Stimulated activated CD8-positive, alpha-beta memory T cell treated with anti-CD3 and anti-CD28 coated beads, Interleukin-15, amount 100 ng/mL, for 24 hours (primary cell): Measurements from ENCODE around the gene CATSPERB.
"Not testable (repeated sequence)": the region's sequence is repeated elsewhere in the genome, so short reads cannot be mapped to it uniquely, and the experiment has no call there.

Experiments used
- DNase-seq: peaks from one replicate; pipeline ENCODE4 v3.0.0-alpha.2; 2020; ENCODE audit warnings: low read depth

CATSPERB gene

DNA sequence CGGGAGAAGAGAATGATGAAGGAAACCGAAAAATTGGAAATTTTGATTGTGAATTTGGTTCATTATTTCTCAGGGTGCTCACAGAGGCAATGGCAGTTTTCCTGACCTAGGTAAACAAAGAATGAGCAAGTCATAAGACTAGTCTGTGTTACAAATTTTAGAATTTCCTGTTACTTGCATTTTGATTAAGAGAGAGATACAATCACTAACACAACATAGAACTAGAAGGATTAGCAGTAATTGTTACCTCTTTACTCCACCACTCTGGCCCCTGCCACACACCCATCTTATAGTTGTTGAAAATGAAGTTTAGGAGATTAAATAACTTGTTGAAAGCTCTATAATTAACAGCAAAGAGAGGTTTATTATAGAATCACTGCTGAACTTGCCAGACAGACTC lies 62.0 kb downstream of the CATSPERB start:
- no peak for DNase-seq

DNA sequence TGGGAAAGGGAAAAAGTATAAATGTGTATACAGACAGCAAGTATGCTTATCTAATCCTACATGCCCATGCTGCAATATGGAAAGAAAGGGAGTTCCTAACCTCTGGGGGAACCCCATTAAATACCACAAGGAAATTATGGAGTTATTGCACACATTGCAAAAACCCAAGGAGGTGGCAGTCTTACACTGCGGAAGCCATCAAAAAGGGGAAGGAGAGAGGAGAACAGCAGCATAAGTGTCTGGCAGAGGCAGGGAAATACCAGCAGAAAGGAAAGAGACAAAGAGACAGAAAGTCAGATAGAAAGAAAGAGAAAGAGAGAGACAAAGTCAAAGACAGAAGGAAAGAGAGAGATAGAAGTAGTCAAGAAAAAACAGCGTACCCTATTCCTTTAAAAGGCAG lies 64.8 kb downstream of the CATSPERB start:
- DNase-seq = not testable (repeated sequence)

DNA sequence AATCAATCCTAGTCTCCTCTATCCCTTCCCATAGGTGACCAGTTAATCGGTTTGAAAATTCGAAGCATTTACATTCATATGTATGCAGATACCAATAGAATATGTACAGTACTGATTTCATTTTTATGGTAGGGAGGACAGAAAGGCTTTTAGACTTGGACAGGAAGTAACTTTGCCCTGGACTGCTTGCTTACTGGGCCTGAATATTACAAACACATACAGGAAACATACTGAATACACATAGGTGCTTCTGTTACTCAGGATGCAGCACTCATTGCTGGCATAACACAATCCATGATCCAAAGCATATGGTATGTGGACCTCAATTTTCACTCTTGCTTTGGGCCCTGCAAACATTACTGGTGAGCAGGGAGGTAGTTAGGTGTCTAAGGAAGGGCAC lies 71.1 kb downstream of the CATSPERB start:
- DNase-seq = no peak

DNA sequence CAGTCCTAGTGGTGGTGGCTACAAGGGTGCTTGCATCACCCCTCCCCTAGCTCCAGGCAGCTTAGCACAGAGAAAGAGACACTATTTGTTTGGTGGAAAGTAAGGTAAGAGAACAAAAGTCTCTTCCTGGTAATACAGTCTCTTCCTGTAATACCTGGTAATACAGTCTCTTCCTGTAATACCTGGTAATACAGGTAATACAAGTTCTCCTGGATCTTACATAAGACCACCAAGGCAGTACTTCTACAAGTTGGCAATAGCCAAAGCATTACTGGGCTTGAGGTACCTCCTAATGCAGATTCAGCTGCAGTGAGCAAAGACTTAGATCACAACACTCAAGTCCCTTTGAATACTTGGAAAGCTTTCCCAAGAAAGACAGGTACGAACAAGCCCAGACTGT lies 77.0 kb downstream of the CATSPERB start:
- DNase-seq = no peak

DNA sequence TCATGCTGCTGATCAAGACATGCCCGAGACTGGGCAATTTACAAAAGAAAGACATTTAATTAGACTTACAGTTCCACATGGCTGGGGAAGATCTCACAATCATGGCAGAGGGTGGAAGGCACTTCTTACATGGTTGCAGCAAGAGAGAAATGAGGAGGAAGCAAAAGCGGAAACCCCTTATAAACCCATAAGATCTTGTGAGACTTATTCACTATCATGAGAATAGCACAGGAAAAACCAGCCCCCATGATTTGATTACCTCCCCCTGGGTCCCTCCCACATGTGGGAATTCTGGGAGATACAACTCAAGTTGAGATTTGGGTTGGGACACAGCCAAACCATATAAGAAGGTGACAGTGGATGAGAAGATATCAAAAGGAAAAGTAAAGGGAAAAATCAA lies 78.4 kb downstream of the CATSPERB start:
- no peak for DNase-seq

DNA sequence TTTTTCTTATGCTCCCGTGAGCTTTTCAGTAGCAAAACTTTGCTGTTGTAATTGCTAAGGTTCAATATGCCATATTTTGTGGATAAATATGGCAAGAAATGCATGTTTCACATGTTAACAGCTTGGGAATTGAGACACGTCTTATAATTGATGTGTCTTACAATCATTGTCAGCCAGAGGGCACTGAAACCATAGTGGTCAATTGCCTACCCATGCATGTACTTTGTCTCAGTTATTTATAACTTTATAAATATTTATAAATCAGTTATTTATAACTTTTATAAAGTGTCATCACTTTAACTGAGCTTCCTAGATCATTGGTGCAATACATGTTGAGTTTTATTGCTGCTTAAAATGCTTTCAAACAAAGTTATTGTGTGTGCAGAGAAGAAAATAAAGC lies 82.0 kb downstream of the CATSPERB start:
- DNase-seq = no peak

DNA sequence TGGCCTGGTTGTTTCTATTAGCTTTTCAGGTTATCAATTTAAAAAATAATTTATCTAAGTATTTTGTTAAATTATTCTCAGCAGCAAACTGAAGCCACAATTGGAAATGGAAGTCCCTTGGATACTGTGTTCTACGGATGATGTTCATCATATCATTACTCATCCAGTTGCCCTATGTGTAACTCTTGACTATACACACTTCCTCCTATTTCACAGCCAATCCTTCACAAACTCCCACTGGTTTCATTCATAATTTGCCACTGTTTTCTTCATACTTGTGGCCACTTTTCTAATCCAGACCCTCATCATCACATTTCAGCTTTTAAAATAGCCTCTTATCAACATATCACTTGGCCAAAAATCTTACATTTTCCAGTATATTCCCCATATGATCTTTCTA lies 84.0 kb downstream of the CATSPERB start:
- DNase-seq = no peak

DNA sequence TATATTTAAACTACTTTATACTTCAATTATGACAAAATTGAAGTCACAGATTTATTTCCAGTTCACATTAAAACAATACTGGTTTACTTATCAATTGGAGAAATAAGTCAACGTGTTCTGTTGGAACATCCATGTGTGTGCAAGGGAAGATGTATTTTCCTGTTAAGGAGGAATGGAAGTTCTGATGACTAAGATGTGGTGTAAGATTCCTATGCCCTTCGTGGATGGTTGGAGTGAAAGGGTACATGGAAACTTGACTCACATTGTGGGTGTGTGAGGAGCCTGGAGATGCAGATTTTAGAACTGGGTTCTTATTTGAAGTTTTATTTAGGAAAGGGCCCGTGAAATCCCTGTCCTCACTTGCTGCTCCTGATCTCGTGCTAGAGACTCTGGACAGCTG lies 95.3 kb downstream of the CATSPERB start:
- no peak for DNase-seq

DNA sequence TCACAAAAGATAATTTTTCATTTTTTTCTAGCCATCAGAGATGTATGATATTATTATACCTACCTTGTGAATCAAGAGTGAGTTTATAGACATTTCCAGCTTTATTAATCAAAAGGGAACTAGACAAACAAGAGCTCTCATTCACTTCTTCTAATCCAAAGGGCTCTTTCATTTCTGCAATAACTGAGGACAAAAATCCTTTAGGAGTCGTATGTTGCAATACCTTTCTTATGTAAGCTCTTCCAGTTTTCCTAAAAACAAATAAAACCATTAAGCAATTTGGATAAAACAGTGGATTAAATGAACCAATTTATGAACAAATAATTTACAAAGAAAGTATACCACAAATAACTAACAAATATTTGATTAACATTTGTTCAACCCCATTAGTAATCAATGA lies 107.1 kb downstream of the CATSPERB start:
- DNase-seq = no peak

DNA sequence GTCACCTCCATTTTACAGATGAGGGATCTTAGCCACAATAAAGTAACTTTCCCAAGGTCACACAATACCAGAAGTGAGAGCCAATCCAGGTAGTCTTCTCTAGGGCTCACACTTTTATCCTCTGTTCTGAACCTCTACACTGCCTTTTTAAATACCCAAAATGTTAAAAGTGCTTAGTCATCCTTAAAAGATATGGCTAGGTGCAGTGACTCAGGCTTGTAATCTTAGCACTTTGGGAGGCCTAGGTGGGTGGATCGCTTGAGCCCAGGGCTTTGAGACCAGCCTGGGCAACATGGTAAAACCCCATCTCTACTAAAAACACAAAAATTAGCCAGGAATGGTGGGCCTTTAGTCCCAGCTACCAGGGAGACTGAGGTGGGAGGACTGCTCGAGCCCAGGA lies 117.7 kb downstream of the CATSPERB start:
- DNase-seq = no peak

DNA sequence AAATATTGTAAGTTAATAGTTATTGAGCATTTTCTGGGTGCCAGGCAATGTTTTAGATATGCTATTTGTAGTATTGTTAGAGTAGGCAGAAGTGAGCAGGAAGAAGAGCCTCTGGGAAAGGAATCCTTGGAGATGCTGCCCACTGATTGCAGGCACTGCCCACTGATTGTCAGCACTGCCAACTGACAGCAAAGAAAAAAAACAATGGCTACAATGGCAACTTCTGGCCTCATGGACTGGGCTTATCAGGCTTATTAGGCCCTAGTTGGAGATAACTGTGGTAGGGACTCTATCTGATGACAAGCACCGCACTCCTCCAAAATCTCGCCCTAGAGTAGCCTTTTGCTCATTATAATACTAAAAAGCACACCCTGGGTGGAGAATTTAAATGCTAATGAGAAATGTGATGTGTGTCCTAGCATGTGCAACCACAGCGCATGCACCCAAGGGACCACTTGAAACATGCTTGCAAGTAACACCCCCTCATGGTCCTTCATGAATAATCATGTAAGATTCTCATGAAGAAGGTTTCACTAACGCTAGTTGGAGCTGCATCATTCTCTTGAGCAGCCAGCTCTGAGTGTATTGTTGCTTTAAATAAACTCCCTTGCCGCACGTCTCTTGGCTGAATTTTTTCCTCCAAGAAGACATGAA lies 118.3 kb downstream of the CATSPERB start:
- no peak for DNase-seq

DNA sequence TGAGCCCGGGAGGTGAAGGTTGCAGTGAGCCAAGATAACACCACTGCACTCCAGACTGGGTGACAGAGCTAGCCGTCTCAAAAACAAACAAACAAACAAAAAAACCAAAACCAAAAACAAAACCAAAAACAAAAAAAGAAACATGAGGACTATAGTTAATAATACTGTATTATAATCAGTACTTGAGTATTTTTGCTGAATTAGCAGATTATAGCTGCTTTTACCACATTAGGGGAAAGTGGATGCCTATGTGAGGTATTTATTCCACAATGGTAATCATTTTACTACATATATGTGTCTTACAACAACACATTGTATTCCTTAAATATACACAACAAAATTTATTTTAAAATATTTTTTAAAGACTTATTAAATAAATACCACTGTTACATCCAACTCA lies 120.4 kb downstream of the CATSPERB start:
- DNase-seq = no peak

DNA sequence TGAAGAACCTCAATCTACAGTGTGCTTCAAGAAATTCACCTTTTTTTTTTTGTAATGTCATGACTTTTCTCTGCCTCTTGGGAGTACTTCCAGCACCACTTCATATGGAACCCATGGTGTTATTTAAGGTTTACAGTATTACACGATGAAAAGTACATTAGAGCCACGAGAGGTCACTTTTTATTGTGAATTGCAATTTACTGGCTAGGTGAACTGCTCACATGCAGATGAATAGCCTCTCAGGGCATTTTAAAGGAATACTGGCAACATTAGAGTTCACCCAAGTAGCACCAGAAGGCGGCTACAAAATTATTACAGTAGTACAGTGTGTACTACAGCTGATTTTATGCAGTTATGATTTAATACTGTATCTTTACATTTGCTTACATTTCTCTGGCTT lies 122.7 kb downstream of the CATSPERB start:
- DNase-seq = no peak

DNA sequence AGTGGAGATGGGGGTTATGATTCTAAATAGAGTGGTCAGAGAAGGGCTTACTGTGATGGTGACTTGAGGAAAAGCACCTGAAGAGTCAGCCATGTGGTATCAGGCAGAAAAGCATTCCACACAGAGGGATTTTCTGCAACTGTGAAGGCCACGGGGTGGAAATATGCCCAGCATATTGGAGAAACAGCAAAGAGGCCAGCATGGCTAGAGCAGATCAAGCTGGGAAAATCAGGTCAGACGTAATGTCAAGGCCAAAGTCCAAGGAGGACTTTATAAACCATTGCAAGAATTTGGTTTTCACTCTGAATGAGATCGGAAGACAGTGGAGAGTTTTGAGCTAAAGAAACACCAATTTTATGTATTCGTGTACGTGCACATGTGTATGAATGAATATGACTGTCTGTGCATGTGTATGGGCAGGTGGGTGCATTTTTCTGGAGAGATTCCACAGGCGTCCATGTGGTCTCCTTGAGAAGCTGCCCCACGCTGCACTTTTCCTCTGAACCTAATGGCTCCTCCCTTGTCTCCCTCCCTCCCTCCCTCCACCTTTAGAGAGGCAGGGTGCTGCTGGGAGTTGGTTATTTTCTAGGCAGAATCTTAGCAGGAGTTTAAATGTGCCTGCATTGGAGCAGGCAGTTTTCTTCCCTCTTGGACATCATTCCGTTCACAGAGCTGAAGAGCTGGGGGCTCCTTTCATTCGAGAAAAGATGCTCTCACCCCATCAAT lies 124.4 kb downstream of the CATSPERB start:
- no peak for DNase-seq

DNA sequence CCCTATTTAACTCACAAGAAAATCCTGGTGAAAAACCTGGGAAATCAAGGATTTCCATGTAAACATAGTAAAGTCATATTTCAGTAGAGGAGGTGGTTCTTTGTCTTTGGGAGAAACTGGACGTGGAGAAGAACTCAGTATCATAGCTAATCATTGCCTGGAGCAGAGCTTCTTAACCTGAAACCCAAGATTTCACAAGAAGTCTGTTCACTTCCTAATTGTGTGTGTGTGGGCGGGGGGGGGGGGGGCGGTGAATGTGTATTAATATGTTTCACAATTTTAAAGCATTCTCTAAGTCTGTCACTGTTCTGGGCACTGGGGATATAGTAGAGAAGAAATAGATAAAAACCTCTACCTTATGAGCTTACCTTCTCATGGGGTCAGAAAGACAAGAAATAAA lies 125.0 kb downstream of the CATSPERB start:
- DNase-seq = no peak

DNA sequence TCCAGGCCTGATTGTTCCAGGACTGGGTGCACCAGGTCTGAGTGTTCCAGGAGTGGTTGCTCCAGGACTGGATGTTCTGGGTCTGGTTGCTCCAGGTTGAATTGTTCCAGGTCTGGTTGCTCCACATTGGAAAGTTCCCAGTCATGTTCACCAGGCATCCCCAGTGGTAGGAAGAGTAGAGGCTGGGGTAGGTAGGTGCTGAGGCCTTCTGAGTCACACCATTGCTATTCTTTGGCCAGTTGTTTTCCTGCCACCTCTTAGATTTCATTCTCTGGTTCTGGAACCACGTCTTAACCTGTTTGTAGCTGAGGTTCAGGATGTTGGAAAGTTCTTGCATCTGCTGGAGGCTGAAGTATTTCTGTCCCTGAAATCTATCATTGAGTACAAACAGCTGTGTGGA lies 127.3 kb downstream of the CATSPERB start:
- DNase-seq = not testable (repeated sequence)

DNA sequence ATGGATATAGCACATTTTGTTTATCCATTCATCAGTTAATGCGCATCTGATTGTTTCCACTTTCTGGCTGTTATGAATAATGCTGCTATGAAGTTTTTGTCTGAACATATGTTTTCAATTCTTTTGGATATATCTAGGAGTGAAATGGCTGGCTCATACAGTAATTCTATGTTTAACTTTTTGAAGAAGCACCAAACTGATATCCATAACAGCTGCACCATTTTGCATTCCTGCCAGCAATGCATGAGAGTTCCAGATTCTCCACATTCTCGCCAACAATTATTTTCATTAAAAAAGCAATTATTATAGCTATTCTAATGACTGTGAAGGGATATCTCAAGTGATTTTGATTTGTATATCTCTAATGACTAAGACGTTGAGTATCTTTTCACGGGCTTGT lies 131.9 kb downstream of the CATSPERB start:
- DNase-seq = no peak

DNA sequence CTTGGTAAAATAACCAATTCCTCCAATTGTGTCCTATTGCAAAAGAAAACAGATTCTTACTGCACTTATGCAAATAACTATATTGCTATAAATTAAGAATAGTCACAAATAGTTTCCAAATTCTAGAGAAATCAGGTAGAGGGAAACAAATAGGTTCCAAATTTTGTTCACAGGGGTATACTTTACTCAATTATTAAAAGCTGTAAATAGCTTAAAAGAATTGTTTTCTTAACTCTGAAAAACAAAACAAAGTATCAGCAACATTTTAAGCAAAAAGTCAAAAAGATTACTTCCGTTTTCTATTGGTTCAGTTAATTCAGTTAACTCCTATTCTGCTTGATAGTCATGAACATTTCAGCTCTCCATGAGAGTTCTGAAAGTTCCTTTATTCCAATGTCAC lies 136.2 kb downstream of the CATSPERB start:
- DNase-seq = no peak

DNA sequence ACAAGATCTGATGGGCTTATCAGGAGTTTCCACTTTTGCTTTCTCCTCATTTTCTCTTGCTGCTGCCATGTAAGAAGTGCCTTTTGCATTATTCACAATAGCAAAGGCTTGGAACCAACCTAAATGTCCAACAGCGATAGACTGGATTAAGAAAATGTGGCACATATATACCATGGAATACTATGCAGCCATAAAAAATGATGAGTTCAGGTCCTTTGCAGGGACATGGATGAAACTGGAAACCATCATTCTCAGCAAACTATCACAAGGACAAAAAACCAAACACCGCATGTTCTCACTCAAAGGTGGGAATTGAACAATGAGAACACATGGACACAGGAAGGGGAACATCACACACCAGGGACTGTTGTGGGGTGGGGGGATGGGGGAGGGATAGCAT lies 137.9 kb downstream of the CATSPERB start:
- not testable (repeated sequence) for DNase-seq

DNA sequence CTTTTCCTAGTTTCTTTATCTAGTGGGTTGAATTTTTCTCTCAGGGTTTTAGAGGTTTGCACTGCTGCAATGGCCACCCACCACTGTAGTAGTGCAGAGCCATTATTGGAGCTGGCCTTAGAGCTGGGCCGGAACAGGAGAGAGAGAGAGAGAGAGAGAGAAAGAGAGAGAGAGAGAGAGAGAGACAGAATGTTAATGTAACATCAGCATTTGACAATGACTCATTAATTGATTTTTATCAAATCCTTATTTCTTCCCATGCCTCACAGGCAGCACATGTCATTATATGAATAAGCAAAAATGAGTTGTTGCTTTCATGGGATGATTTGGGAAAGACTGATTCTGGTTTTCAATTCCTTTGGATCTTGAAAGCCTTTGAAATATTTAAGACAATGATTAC lies 145.5 kb downstream of the CATSPERB start:
- DNase-seq = no peak

DNA sequence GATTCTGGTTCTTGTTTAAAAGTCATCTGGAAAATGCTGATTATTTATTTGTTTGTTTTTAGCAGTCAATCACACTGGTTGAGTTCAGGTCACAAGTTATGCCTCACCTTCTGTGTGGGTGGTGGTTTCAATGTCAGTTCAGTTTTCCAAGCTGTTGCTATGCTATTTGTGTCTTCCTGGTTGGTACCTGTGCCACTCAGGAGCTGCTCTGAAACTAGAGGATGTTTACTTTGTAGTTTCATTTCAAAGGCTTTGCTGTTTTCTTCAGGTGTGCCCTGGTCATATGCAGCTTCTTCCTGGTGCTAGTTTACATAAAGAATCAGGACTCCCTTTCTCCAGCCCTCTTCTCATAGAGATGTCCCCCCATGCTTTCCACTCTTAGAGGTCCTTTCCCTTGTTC lies 146.0 kb downstream of the CATSPERB start:
- no peak for DNase-seq

DNA sequence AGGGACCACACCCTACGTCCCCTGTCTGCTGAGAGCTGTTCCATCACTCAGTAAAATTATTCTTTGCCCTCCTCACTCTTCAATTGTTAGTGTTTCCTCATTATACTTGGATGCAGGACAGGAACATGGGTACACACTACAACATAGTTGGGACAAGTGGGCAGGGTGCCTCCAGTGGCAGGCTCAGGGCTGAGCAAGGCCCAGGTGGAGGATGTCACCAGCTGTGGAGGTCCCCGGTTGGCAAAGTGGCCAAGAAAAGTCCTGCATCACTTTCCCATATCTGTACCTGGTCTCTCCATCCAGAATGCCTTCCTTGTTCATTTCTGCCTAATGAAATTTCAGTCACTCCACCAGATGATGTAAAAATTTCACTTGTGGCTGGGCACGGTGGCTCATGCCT lies 149.1 kb downstream of the CATSPERB start:
- no peak for DNase-seq

DNA sequence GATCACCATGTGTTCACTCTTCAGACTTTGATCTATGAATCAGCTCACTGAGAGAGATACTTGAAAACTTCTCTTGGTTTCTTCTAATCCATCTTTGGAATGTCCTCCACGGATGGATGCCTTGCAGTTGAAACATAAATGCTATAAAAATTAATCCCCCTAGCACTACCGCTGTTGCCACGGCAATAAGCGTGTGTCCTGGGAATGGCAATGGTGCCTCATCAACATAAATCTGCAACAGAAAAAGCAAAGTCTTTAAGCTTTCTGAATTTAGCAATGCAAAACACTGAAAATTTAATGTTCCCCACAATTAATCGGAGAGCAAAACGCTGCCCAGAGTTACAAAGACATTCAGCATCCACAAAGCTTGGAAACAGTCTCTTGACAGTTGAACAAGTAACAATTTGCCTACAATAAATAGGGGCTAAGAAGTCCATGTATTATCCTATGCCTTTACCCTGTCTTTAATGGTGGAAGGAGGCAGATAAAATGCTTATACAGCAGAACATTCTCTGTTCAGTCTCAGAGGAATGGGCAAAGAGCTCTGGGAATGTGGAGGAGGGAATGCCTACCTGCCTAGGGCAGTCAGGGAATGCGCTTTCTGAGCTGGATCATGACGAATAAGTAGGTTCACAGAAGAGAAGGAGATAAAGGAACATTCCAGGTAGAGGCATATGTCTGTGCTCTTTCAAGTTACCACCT lies 150.9 kb downstream of the CATSPERB start:
- DNase-seq = no peak
